ENCODE results near the gene RAB4B.

DNA sequence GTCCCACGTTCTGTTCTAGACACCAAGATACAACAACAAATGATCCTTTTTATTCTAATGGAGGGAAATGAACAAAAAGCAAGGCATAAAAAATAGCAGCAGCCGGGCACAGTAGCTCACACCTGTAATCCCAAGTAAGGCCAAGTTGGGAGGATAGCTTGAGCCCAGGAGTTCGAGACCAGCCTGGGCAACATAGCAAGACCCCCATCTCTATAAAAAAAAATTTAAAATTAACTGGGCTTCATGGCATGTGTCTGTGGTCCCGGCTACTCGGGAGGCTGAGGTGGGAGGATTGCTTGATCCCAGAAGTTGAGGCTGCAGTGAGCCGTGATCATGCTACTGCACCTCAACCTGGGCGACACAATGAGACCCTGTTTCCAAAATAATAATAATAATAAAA lies 1.7 kb upstream of the RAB4B start:
- TF ChIP-seq, protein P1, sequence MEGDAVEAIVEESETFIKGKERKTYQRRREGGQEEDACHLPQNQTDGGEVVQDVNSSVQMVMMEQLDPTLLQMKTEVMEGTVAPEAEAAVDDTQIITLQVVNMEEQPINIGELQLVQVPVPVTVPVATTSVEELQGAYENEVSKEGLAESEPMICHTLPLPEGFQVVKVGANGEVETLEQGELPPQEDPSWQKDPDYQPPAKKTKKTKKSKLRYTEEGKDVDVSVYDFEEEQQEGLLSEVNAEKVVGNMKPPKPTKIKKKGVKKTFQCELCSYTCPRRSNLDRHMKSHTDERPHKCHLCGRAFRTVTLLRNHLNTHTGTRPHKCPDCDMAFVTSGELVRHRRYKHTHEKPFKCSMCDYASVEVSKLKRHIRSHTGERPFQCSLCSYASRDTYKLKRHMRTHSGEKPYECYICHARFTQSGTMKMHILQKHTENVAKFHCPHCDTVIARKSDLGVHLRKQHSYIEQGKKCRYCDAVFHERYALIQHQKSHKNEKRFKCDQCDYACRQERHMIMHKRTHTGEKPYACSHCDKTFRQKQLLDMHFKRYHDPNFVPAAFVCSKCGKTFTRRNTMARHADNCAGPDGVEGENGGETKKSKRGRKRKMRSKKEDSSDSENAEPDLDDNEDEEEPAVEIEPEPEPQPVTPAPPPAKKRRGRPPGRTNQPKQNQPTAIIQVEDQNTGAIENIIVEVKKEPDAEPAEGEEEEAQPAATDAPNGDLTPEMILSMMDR (conservative IDR thresholded peaks at IDR 0.05 in 1 of 2, IDR thresholded peaks at IDR 0.05 in 1 of 2; ENCODE audit: low read depth in 1 of 2, low read length in 2 of 2) = no peak
- TF ChIP-seq EZH2 (IDR thresholded peaks at IDR 0.05; ENCODE audit: low read length, missing control alignments) = no peak
